GM19238 (cell line): ENCODE measurements around the gene PLEKHA8.

ENCODE experiments used
- DNase-seq: peaks from one replicate; pipeline ENCODE4 v3.0.0; 2011; ENCODE audit warnings: low spot score; ENCODE audit not compliant: insufficient read length

The PLEKHA8 gene

GRCh38 chr7:30028216-30028748, at the start of gene PLEKHA8:
Gene PLEKHA8 (plus strand): TSS chr7:30028412. CDS start chr7:30028763, 351 bp downstream.
- DNase-seq, result peak; percentile 70

GRCh38 chr7:29980151-29980550, 48.1 kb upstream of the PLEKHA8 start:
- no peak for DNase-seq

GRCh38 chr7:29987083-29987482, 41.1 kb upstream of the PLEKHA8 start:
- no peak for DNase-seq

- DNase-seq, result no peak
These were observed 40.3 kb upstream of the PLEKHA8 start for GRCh38 chr7:29987811-29988317.

DNA sequence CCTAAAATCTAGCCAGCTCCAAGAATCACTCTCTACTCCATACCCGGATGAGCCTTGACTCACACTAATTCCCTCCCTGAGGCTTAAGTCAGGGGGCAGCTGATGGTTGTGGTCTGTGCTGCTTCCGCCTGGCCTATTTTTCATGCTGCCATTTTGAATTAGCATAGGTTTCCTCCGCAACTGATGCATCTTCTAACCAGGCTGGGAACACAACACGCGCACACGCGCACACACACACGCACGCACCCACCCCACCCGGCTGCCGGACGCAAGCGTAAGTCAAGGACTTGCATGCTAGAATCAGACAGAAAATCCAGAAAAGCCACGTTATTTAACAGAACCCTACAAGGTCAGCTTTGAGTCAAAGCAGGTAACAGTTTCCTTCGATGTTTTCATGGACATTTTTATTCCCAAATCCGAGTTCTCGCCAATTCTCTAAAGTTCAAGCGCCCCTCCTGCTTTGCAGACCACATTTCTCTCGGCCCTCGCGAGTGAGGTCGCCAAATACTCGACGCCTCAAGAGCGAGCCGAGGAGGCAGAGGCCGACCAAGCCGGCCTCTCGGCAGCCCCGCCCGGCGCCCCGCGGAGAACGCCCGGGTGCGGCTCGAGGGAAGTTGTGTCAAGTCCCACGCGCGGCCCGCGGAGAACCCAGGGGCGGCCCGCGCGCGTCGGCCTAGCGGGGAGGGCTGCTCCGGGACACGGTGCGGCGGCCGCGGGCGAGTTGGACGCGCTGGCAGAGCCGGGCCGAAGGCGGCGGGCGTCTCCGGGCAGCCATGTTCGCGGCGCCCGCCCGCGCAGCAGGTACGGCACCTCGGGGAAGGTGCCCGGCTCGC, 39.6 kb upstream of the PLEKHA8 start:
- peak; percentile 46 for DNase-seq

DNA sequence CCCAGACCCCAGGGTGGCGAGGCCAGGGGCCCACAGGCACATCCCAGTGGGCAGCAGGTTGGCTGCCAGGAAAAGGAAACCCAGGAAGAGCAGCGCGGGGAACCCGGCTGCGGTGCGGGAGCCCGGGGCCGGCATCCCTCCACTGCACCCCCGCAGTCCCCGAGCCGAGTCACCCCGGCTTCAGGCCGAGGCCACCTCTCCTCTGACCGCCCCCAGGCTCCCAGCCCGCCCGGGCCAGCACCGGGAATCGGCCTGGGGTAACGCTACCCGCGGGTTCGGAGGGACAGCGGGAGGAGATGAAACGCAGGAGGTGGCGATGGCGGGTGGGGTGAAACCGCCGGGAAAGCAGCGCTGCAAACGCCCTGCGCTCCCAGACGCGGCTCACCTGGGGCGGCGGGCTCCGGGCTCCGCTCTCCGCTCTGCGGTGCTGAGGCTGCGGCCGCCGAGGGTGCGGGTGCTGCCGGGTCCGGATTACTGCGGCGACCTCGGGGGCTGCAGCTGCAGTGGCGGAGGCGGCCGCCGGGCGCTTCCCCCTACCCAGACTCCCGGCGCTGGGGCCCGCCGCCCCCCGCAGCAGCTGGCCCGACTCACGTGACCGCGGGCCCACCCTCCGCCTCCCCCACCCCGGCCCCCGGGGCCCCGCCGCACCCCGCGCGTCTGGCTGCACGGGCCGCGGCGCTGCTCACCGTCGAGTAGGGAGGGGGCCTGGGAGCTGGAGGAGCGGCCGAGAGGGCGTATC, 38.8 kb upstream of the PLEKHA8 start, which contains the start of gene SCRN1:
Gene SCRN1, minus strand, starts transcription at position 545 of the 739 bp plus-strand sequence. CDS start 20,734 bp downstream, outside the sequence.
- DNase-seq, result peak; percentile 74

GRCh38 chr7:29990931-29991330, 37.3 kb upstream of the PLEKHA8 start:
- DNase-seq, result no peak

DNA sequence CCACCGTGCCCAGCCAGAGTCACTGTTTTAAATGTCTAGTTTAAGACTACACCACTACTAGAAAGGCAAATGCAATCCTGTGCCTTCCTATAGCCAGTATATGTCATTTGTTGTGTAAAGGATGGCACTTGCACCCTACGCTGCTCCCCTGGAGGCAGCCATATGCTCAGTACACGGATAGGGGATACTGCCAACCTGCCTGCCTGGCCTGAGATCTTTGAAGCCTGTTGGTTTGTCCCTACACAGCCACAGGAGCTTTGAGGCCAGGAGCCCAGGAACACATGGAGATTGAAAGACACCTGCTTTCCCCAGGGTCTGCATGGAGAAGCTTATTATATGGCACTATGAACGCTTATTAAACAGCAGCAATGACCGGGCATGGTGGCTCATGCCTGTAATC, 36.3 kb upstream of the PLEKHA8 start:
- no peak for DNase-seq

GRCh38 chr7:29993140-29993539, 35.1 kb upstream of the PLEKHA8 start:
- no peak for DNase-seq

DNA sequence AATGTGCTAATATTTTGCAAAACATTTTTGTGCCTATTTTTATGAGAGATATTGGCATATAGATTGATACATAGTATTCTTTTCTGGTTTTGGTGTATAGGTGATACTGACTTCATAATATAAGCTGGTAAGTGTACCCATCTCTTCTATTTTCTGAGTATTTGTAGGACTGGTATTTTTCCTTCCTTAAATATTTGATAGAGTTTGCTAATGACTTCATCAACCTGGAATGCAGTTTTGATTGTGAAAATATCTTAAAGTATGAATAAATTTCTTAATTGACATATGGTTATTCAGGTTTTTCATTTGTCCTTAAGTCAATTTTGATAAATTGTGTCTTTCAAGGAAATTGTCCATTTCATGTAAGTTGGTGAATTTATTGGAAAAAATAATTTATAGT, 32.6 kb upstream of the PLEKHA8 start:
- no peak for DNase-seq

DNA sequence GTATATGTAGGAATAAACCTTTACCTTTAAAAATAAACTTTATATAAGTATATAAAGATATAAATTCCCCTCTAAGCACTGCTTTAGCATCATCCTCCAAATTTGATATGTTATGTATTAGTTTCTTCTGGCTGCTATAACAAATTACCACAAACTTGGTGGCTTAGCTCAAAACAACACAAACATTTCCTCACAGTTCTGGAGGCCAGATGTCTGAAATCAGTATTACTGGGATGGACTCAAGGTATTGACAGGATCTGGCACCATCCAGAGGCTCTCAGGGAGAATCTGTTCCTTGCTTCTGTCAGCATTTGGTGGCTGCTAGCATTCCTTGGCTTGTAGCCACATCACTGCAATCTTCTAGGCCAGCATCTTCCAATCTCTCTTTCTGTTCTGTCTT, 31.9 kb upstream of the PLEKHA8 start:
- no peak for DNase-seq

DNA sequence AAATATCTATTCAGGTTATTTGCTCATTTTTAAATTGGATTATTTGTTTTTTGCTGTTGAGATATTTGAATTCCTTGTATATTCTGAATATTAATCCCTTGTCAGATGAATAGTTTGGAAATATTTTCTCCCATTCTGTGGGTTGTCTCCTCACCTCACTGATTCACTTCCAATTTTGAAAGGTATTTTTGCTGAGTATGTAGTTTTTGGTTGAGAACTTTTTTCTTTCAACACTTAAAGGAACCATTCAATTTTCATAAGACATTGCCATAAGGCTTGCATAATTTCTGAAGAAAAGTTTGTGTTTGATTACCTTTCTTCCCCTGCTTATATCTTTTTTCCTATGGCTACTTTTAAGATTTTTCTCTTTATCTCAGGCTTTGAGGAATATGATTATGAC, 29.7 kb upstream of the PLEKHA8 start:
- no peak for DNase-seq

GRCh38 chr7:30001998-30002397, 26.2 kb upstream of the PLEKHA8 start:
- DNase-seq, result no peak

- DNase-seq, result no peak
These were observed 25.1 kb upstream of the PLEKHA8 start for GRCh38 chr7:30003098-30003497.

GRCh38 chr7:30005464-30005863, 22.7 kb upstream of the PLEKHA8 start:
- DNase-seq, result no peak

DNA sequence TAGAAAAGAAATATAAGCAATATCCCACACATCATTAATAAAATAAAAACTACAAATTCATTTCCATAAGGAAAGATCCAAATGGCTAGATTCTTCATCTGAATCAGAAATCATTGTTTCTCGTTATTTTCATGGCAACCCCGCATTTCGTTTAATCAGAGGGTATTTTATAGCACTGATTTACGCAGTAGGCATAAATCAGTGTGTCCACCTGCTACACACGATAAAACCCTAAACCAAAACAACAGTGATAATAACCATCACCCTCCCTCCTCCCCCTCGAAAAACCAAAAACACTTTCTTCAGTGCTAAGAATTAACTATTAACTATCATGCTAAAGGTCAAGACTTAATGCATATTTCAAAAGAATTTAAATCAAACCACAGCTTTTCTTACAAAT, 18.2 kb upstream of the PLEKHA8 start:
- no peak for DNase-seq

DNA sequence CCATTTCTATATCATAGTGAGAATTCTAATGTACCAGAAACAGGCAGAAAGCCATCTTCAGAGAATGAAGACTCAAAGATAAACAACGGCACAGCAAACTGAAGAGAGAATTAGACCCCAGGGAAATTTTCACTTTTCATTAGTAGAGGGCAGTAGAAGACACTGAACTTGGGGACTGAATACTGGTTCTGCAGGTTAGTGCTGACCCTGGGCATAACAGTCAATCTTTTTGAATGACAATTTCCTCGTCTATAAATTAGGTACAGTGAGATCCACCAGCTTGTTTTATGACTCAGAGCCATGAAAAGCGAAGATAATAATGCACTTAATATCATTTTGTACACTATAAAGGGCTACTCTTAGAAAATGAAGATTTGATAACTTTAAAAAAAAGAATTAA, 15.5 kb upstream of the PLEKHA8 start:
- DNase-seq, result no peak

- DNase-seq, result no peak
These were observed 9.8 kb upstream of the PLEKHA8 start for GRCh38 chr7:30018451-30018850.

DNA sequence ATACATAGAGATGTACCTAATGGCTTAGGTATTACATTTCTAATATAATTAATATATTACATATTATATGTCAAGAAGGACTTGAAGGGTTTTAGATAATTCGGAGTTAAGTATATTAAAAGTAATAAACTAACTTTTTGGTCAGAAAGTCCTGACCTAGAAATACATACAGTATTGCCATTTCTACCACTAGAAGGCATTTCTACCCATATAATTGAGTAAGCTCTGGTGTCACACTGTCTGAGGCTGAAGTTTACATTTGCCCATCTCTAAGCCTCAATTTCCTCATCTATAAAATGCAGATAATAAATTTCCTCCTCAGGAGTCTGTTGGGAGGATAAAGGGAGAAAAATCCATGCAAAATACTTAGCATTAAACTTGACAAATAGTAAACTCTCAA, 8.8 kb upstream of the PLEKHA8 start:
- DNase-seq, result no peak

DNA sequence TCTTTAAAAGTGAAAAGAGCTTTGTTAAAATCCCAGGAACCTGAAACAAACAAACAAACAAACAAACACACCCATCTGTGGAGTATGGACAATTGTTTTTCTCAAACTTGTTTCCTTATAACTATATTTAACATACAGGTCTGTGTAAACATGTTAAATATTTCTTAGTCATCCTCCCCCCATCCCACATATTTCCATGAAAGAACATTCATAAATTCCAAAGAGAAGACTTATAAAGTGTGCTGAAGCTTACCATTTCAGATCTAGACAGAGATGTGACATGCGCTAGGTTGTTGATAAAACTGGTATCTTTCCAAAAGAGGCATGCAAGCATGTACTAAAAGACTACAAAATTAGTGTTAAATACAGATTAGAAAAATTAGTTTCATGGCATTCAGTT, 8.3 kb upstream of the PLEKHA8 start:
- DNase-seq, result no peak

- no peak for DNase-seq
These were observed 7.7 kb upstream of the PLEKHA8 start for GRCh38 chr7:30020535-30020934.

- no peak for DNase-seq
These were observed 5.2 kb upstream of the PLEKHA8 start for GRCh38 chr7:30022991-30023390.
